ENCODE data around the gene AP5B1.
"Not testable (repeated sequence)": the region's sequence is repeated elsewhere in the genome, so short reads cannot be mapped to it uniquely, and the experiment has no call there.

DNA sequence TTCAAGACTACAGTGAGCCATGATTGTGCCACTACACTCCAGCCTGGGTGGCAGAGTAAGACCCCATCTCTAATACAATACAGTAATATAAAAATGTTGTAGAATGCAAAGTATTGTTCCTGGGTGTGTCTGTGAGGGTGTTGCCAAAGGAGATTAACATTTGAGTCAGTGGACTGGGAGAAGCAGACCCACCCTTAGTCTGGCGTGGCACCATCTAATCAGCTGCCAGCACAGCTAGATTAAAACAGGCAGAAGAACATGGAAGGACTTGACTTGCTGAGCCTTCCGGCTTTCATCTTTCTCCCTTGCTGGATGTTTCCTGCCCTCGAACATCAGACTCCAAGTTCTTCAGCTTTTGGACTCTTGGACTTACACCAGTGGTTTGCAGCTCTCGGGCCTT, 45.7 kb downstream of the AP5B1 start:
- not testable (repeated sequence) for TF ChIP-seq CTCF (IDR thresholded peaks at IDR 0.05; ENCODE audit: insufficient read depth, low read length); POLR2AphosphoS5 (IDR thresholded peaks at IDR 0.05; ENCODE audit: low read depth); GABPA (IDR thresholded peaks at IDR 0.05; ENCODE audit: low read depth)
